H1 (cell line): ENCODE results near the gene SH2D7. TPM values are rescaled to one million over a fixed set of nuclear protein-coding genes. Genes with fewer than 3 reads are reported as not detected.
"Not testable (repeated sequence)": the region's sequence is repeated elsewhere in the genome, so short reads cannot be mapped to it uniquely, and the experiment has no call there.

Experiments
- CTCF ChIA-PET: fragments of 300-600 bp; sonication (Branson Sonifier 250); formaldehyde crosslinking; loops from one replicate; lab custom pipeline; 2021; ENCODE audit not compliant: partially characterized antibody; lab: Charles Lee
- POLR2A ChIA-PET: fragments of 300-600 bp; sonication (Branson Sonifier 250); formaldehyde crosslinking; loops from one replicate; lab custom pipeline; 2021; ENCODE audit warnings: inconsistent platforms; ENCODE audit not compliant: partially characterized antibody; lab: Charles Lee
- DNase-seq, 2 experiments: peaks; one replicate each; pipeline versions ENCODE4 v3.0.0 to v3.0.0-alpha.2; 2010 to 2022; ENCODE audit warnings: low spot score in 2 of 2, low read depth in 1 of 2, mixed read lengths in 1 of 2
- FAIRE-seq: peaks from 2 replicates; lab custom pipeline; 2011; peaks lifted over from hg19 to GRCh38; lab: Jason Lieb, UNC
- H2AFZ ChIP-seq: 2 replicates; pipeline ENCODE4 v1.8.1; 2012; ENCODE audit warnings: low read length, inconsistent platforms
- H2AK5ac ChIP-seq: 2 replicates; pipeline ENCODE4 v1.6.1; 2013; ENCODE audit warnings: low read depth, low read length
- H2BK120ac ChIP-seq: replicated peaks from 2 replicates; pipeline ENCODE3; 2013; ENCODE audit warnings: low read depth, low read length, inconsistent platforms
- H2BK12ac ChIP-seq: 2 replicates; pipeline ENCODE4 v1.6.1; 2013; ENCODE audit warnings: low read depth, low read length
- H2BK15ac ChIP-seq: 2 replicates; pipeline ENCODE4 v1.6.1; 2013; ENCODE audit warnings: low read length
- H2BK20ac ChIP-seq: 2 replicates; pipeline ENCODE4 v1.6.1; 2013; ENCODE audit warnings: low read length
- H2BK5ac ChIP-seq: 2 replicates; pipeline ENCODE4 v1.6.1; 2013; ENCODE audit warnings: low read depth, low read length
- H3K14ac ChIP-seq: 2 replicates; pipeline ENCODE4 v1.6.1; 2013; ENCODE audit warnings: inconsistent platforms; ENCODE audit not compliant: insufficient read length
- H3K18ac ChIP-seq: 2 replicates; pipeline ENCODE4 v1.6.1; 2013; ENCODE audit warnings: low read length; ENCODE audit errors: extremely low read depth
- H3K23ac ChIP-seq: 2 replicates; pipeline ENCODE4 v1.6.1; 2013; ENCODE audit warnings: inconsistent platforms; ENCODE audit not compliant: insufficient read length
- H3K23me2 ChIP-seq: 2 replicates; pipeline ENCODE4 v1.6.1; 2013; ENCODE audit warnings: low read depth, low read length
- H3K27ac ChIP-seq: 2 replicates; pipeline ENCODE4 v1.6.1; 2011; ENCODE audit warnings: low read depth, low read length, inconsistent platforms
- H3K27me3 ChIP-seq, 4 experiments: replicated peaks in 1 of 4; 1 replicate in 1 of 4; 2 replicates in 3 of 4; pipeline versions ENCODE4 v1.6.1 to v1.8.1; 2011 to 2013; ENCODE audit warnings: low read length in 3 of 4, mild to moderate bottlenecking in 3 of 4, inconsistent platforms in 2 of 4, mixed read lengths in 2 of 4, moderate library complexity in 1 of 4; ENCODE audit not compliant: control insufficient read depth in 3 of 4, insufficient read depth in 3 of 4; ENCODE audit errors: extremely low read depth in 1 of 4
- H3K36me3 ChIP-seq, 4 experiments: 2 replicates each; pipeline versions ENCODE4 v1.6.1 to v1.8.1; 2011 to 2013; ENCODE audit warnings: mild to moderate bottlenecking in 4 of 4, low read length in 3 of 4, moderate library complexity in 2 of 4, control low read depth in 1 of 4, inconsistent platforms in 1 of 4; ENCODE audit not compliant: insufficient read depth in 4 of 4, control insufficient read depth in 2 of 4
- H3K4ac ChIP-seq: replicated peaks from 2 replicates; pipeline ENCODE3; 2013; ENCODE audit warnings: low read length, low read depth, mixed read lengths, inconsistent platforms; ENCODE audit not compliant: insufficient read length
- H3K4me1 ChIP-seq, 4 experiments: replicated peaks in 1 of 4; 1 replicate in 1 of 4; 2 replicates in 3 of 4; pipeline versions ENCODE4 v1.6.1 to v1.8.1; 2011 to 2013; ENCODE audit warnings: low read length in 3 of 4, inconsistent platforms in 2 of 4, mixed read lengths in 1 of 4; ENCODE audit not compliant: insufficient read depth in 4 of 4, control insufficient read depth in 3 of 4
- H3K4me2 ChIP-seq, 2 experiments: 2 replicates each; pipeline versions ENCODE4 v1.6.1 to v1.8.1; 2011 to 2013; ENCODE audit warnings: low read depth in 2 of 2, low read length in 2 of 2, control low read depth in 1 of 2, inconsistent platforms in 1 of 2, mild to moderate bottlenecking in 1 of 2; ENCODE audit not compliant: insufficient read depth in 1 of 2
- H3K4me3 ChIP-seq, 4 experiments: fragments of 200-600, 300-600 bp in 1 of 4; sonication (generic), shearing (Covaris generic), sonication (Bioruptor Twin) in 1 of 4; 2 replicates each; pipeline versions ENCODE4 v1.5.1 to v1.8.1; 2011 to 2016; ENCODE audit warnings: low read length in 4 of 4, low read depth in 3 of 4, control low read depth in 2 of 4, inconsistent platforms in 2 of 4, mild to moderate bottlenecking in 2 of 4, mixed read lengths in 1 of 4, moderate library complexity in 1 of 4; ENCODE audit not compliant: insufficient read depth in 2 of 4; ENCODE audit errors: extremely low read depth in 1 of 4
- H3K56ac ChIP-seq: replicated peaks from 2 replicates; pipeline ENCODE3; 2013; ENCODE audit warnings: low read depth, mild to moderate bottlenecking, mixed read lengths, low read length, inconsistent platforms; ENCODE audit not compliant: insufficient read length
- H3K79me1 ChIP-seq: 2 replicates; pipeline ENCODE4 v1.6.1; 2013; ENCODE audit warnings: low read depth, low read length, control low read depth
- H3K79me2 ChIP-seq, 2 experiments: 2 replicates each; pipeline versions ENCODE4 v1.6.1 to v1.8.1; 2012 to 2013; ENCODE audit warnings: low read length in 2 of 2, mild to moderate bottlenecking in 2 of 2, inconsistent platforms in 1 of 2; ENCODE audit not compliant: insufficient read depth in 2 of 2, control insufficient read depth in 1 of 2
- H3K9ac ChIP-seq, 4 experiments: replicated peaks in 1 of 4; 1 replicate in 1 of 4; 2 replicates in 3 of 4; pipeline versions ENCODE4 v1.6.1 to v1.8.1; 2011 to 2013; ENCODE audit warnings: low read depth in 3 of 4, low read length in 3 of 4, control low read depth in 2 of 4, mild to moderate bottlenecking in 2 of 4, moderate library complexity in 2 of 4, inconsistent platforms in 1 of 4; ENCODE audit errors: extremely low read depth in 1 of 4
- H3K9me3 ChIP-seq, 2 experiments: 2 replicates each; pipeline versions ENCODE4 v1.6.1 to v1.8.1; 2012 to 2013; ENCODE audit warnings: mild to moderate bottlenecking in 2 of 2, moderate library complexity in 2 of 2, control low read depth in 1 of 2, inconsistent platforms in 1 of 2, low read depth in 1 of 2, low read length in 1 of 2, mixed read lengths in 1 of 2; ENCODE audit not compliant: insufficient read depth in 2 of 2
- H4K20me1 ChIP-seq, 2 experiments: replicated peaks in 1 of 2; 2 replicates each; pipeline versions ENCODE3 to v1.8.1; 2011 to 2013; ENCODE audit warnings: inconsistent platforms in 2 of 2, low read length in 2 of 2, mild to moderate bottlenecking in 1 of 2; ENCODE audit not compliant: insufficient read depth in 2 of 2, control insufficient read depth in 1 of 2
- H4K5ac ChIP-seq: 2 replicates; pipeline ENCODE4 v1.6.1; 2013; ENCODE audit warnings: low read length, low read depth, mixed read lengths, inconsistent platforms; ENCODE audit not compliant: insufficient read length
- H4K8ac ChIP-seq: 2 replicates; pipeline ENCODE4 v1.8.0; 2013; ENCODE audit warnings: mild to moderate bottlenecking, moderate library complexity, low read length, inconsistent platforms; ENCODE audit not compliant: insufficient read depth; ENCODE audit errors: extremely low read depth
- H4K91ac ChIP-seq: replicated peaks from 2 replicates; pipeline ENCODE3; 2013; ENCODE audit warnings: low read length, mixed read lengths, inconsistent platforms; ENCODE audit not compliant: insufficient read length
- WGBS, 2 experiments: shearing (Covaris generic) in 1 of 2; methylation state at CpG; one replicate each; pipeline versions ENCODE4 v1.1.6 to v1.1.7; 2013 to 2015; ENCODE audit warnings: low lambda C conversion rate in 2 of 2, mixed read lengths in 2 of 2, inconsistent platforms in 1 of 2, low coverage in 1 of 2, missing lambda C conversion rate in 1 of 2; ENCODE audit not compliant: insufficient replicate concordance in 2 of 2, insufficient coverage in 1 of 2, insufficient read length in 1 of 2; ENCODE audit errors: extremely low coverage in 1 of 2, missing lambda C conversion rate in 1 of 2; 5-methylcytosine and 5-hydroxymethylcytosine counted together
- polyA plus RNA-seq, 7 experiments: library from polyadenylated mRNA; depleted of rRNA in 3 of 7; stranded (reverse) in 5 of 7; unstranded in 2 of 7; fragments of >200 nt in 5 of 7; fragments of 200-250 nt in 2 of 7; gene quantifications; 1 replicate in 5 of 7; 2 replicates in 1 of 7; 4 replicates in 1 of 7; pipeline versions ENCODE4 v1.2.1 to v1.2.3, GENCODE V29; 2011 to 2013; ENCODE audit warnings: missing spikeins in 2 of 7, mixed read lengths in 2 of 7
- small RNA-seq: library from polyadenylated mRNA; stranded (forward); fragments of <200 nt; extraction: miRNeasy Mini kit (QIAGEN cat#:217004); gene quantifications from one replicate; pipeline ENCODE3, GENCODE V24; 2013; ENCODE audit not compliant: insufficient read depth
- total RNA-seq: library from RNA; stranded (reverse); fragmentation: NEBNext Ultra II Directional; extraction: Animal tissue kit (Norgen Biotek cat#: 25700); gene quantifications from 2 replicates; pipeline ENCODE4 v1.2.1, GENCODE V29; 2021

SH2D7 gene
- total and polyA plus RNA-seq, 2 of the 8 experiments (the other 6 are each of a cell fraction or from before 2014, with no cell fraction given), result not detected

DNA sequence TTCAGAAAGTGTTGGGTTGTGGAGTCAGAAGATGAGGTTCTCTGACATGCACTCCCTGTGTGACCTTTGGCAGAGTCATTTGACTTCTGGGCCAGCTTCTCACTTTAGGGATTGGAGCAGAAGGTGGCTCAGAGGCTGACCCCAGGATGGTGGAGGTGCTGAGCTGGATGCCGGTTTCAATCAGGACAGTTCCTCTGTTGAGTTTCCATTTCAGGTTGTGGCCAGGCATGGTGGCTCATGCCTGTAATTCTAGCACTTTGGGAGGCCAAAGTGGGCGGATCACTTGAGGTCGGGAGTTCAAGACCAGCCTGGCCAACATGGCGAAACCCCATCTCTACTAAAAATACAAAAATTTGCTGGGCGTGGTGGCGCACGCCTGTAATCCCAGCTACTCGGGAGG lies 58.7 kb downstream of the SH2D7 start:
- H3K18ac ChIP-seq, H3K79me1 ChIP-seq, H3K36me3 ChIP-seq, H2BK5ac ChIP-seq, H3K9ac ChIP-seq, H2BK12ac ChIP-seq, H3K56ac ChIP-seq, POLR2A ChIA-PET, H3K4me3 ChIP-seq, H3K9me3 ChIP-seq, H2BK15ac ChIP-seq, FAIRE-seq, H4K20me1 ChIP-seq, H4K8ac ChIP-seq, H2AK5ac ChIP-seq, H3K79me2 ChIP-seq, H3K23ac ChIP-seq, H4K91ac ChIP-seq, H2AFZ ChIP-seq, H3K27me3 ChIP-seq, DNase-seq, H2BK120ac ChIP-seq, H4K5ac ChIP-seq, H3K4me1 ChIP-seq, H2BK20ac ChIP-seq, H3K14ac ChIP-seq, H3K4me2 ChIP-seq, H3K4ac ChIP-seq, H3K23me2 ChIP-seq, H3K27ac ChIP-seq: not testable (repeated sequence)
- CTCF ChIA-PET, result interaction anchor here (1.2 to 1.8 kb wide), 2 partner anchors 21 to 43 kb away, joined by 3 to 7 read pairs; no protein-coding TSS in a partner anchor
- 88% methylated on average over 8 of the region's 8 CpGs; no CpG with 5 or more reads in 1 of the 2 experiments for WGBS, 2 experiments

Small RNA genes within 50 kb of the gene (small RNA-seq; reads per million reads assigned to genes)
- gene RF00092, result not detected

Other genes starting within 250 kb of the SH2D7 start
- 15.4 and 19.5 TPM in 2 replicates for gene TBC1D2B, start 14.8 kb upstream of the SH2D7 start, total RNA-seq
- gene TBC1D2B, start 14.8 kb upstream of the SH2D7 start, polyA plus RNA-seq (2011; rRNA removed), result 11.9 and 13.6 TPM in 2 replicates
- gene CIB2, start 38.9 kb downstream of the SH2D7 start, total RNA-seq, result 45.8 and 46.8 TPM in 2 replicates
- gene CIB2, start 38.9 kb downstream of the SH2D7 start, polyA plus RNA-seq (2011; rRNA removed), result 41.5 and 52.0 TPM in 2 replicates
- gene IDH3A, start 56.8 kb downstream of the SH2D7 start, total RNA-seq, result 36.8 and 41.5 TPM in 2 replicates
- gene IDH3A, start 56.8 kb downstream of the SH2D7 start, polyA plus RNA-seq (2011; rRNA removed), result 15.1 and 23.4 TPM in 2 replicates
- 6.1 and 7.1 TPM in 2 replicates for gene ACSBG1, start 142.0 kb downstream of the SH2D7 start, total RNA-seq
- gene ACSBG1, start 142.0 kb downstream of the SH2D7 start, polyA plus RNA-seq (2011; rRNA removed), result 5.4 and 11.9 TPM in 2 replicates
- gene DNAJA4, start 172.0 kb downstream of the SH2D7 start, total RNA-seq, result 2.5 and 3.6 TPM in 2 replicates
- 5.1 and 6.2 TPM in 2 replicates for gene DNAJA4, start 172.0 kb downstream of the SH2D7 start, polyA plus RNA-seq (2011; rRNA removed)
- 44.2 and 44.7 TPM in 2 replicates for gene SKIC8, start 207.0 kb downstream of the SH2D7 start, total RNA-seq
- 42.3 and 77.7 TPM in 2 replicates for gene SKIC8, start 207.0 kb downstream of the SH2D7 start, polyA plus RNA-seq (2011; rRNA removed)
- gene CRABP1, start 247.8 kb downstream of the SH2D7 start, total RNA-seq, result 385 and 388 TPM in 2 replicates
- gene CRABP1, start 247.8 kb downstream of the SH2D7 start, polyA plus RNA-seq (2011; rRNA removed), result 600 and 655 TPM in 2 replicates